H1 (cell line): ENCODE measurements around the gene VPS72. TPM values are rescaled to one million over a fixed set of nuclear protein-coding genes. Genes with fewer than 3 reads are reported as not detected.

Experiments used
- CTCF ChIA-PET: fragments of 300-600 bp; sonication (Branson Sonifier 250); formaldehyde crosslinking; loops from one replicate; lab custom pipeline; 2021; ENCODE audit not compliant: partially characterized antibody; lab: Charles Lee
- POLR2A ChIA-PET: fragments of 300-600 bp; sonication (Branson Sonifier 250); formaldehyde crosslinking; loops from one replicate; lab custom pipeline; 2021; ENCODE audit warnings: inconsistent platforms; ENCODE audit not compliant: partially characterized antibody; lab: Charles Lee
- DNase-seq, 2 experiments: peaks; one replicate each; pipeline versions ENCODE4 v3.0.0 to v3.0.0-alpha.2; 2010 to 2022; ENCODE audit warnings: low spot score in 2 of 2, low read depth in 1 of 2, mixed read lengths in 1 of 2
- FAIRE-seq: peaks from 2 replicates; lab custom pipeline; 2011; peaks lifted over from hg19 to GRCh38; lab: Jason Lieb, UNC
- H2AFZ ChIP-seq: 2 replicates; pipeline ENCODE4 v1.8.1; 2012; ENCODE audit warnings: low read length, inconsistent platforms
- H2AK5ac ChIP-seq: 2 replicates; pipeline ENCODE4 v1.6.1; 2013; ENCODE audit warnings: low read depth, low read length
- H2BK120ac ChIP-seq: replicated peaks from 2 replicates; pipeline ENCODE3; 2013; ENCODE audit warnings: low read depth, low read length, inconsistent platforms
- H2BK12ac ChIP-seq: 2 replicates; pipeline ENCODE4 v1.6.1; 2013; ENCODE audit warnings: low read depth, low read length
- H2BK15ac ChIP-seq: 2 replicates; pipeline ENCODE4 v1.6.1; 2013; ENCODE audit warnings: low read length
- H2BK20ac ChIP-seq: 2 replicates; pipeline ENCODE4 v1.6.1; 2013; ENCODE audit warnings: low read length
- H2BK5ac ChIP-seq: 2 replicates; pipeline ENCODE4 v1.6.1; 2013; ENCODE audit warnings: low read depth, low read length
- H3K14ac ChIP-seq: 2 replicates; pipeline ENCODE4 v1.6.1; 2013; ENCODE audit warnings: inconsistent platforms; ENCODE audit not compliant: insufficient read length
- H3K18ac ChIP-seq: 2 replicates; pipeline ENCODE4 v1.6.1; 2013; ENCODE audit warnings: low read length; ENCODE audit errors: extremely low read depth
- H3K23ac ChIP-seq: 2 replicates; pipeline ENCODE4 v1.6.1; 2013; ENCODE audit warnings: inconsistent platforms; ENCODE audit not compliant: insufficient read length
- H3K23me2 ChIP-seq: 2 replicates; pipeline ENCODE4 v1.6.1; 2013; ENCODE audit warnings: low read depth, low read length
- H3K27ac ChIP-seq: 2 replicates; pipeline ENCODE4 v1.6.1; 2011; ENCODE audit warnings: low read depth, low read length, inconsistent platforms
- H3K27me3 ChIP-seq, 4 experiments: replicated peaks in 1 of 4; 1 replicate in 1 of 4; 2 replicates in 3 of 4; pipeline versions ENCODE4 v1.6.1 to v1.8.1; 2011 to 2013; ENCODE audit warnings: low read length in 3 of 4, mild to moderate bottlenecking in 3 of 4, inconsistent platforms in 2 of 4, mixed read lengths in 2 of 4, moderate library complexity in 1 of 4; ENCODE audit not compliant: control insufficient read depth in 3 of 4, insufficient read depth in 3 of 4; ENCODE audit errors: extremely low read depth in 1 of 4
- H3K36me3 ChIP-seq, 4 experiments: 2 replicates each; pipeline versions ENCODE4 v1.6.1 to v1.8.1; 2011 to 2013; ENCODE audit warnings: mild to moderate bottlenecking in 4 of 4, low read length in 3 of 4, moderate library complexity in 2 of 4, control low read depth in 1 of 4, inconsistent platforms in 1 of 4; ENCODE audit not compliant: insufficient read depth in 4 of 4, control insufficient read depth in 2 of 4
- H3K4ac ChIP-seq: replicated peaks from 2 replicates; pipeline ENCODE3; 2013; ENCODE audit warnings: low read length, low read depth, mixed read lengths, inconsistent platforms; ENCODE audit not compliant: insufficient read length
- H3K4me1 ChIP-seq, 4 experiments: replicated peaks in 1 of 4; 1 replicate in 1 of 4; 2 replicates in 3 of 4; pipeline versions ENCODE4 v1.6.1 to v1.8.1; 2011 to 2013; ENCODE audit warnings: low read length in 3 of 4, inconsistent platforms in 2 of 4, mixed read lengths in 1 of 4; ENCODE audit not compliant: insufficient read depth in 4 of 4, control insufficient read depth in 3 of 4
- H3K4me2 ChIP-seq, 2 experiments: 2 replicates each; pipeline versions ENCODE4 v1.6.1 to v1.8.1; 2011 to 2013; ENCODE audit warnings: low read depth in 2 of 2, low read length in 2 of 2, control low read depth in 1 of 2, inconsistent platforms in 1 of 2, mild to moderate bottlenecking in 1 of 2; ENCODE audit not compliant: insufficient read depth in 1 of 2
- H3K4me3 ChIP-seq, 4 experiments: fragments of 200-600, 300-600 bp in 1 of 4; sonication (generic), shearing (Covaris generic), sonication (Bioruptor Twin) in 1 of 4; 2 replicates each; pipeline versions ENCODE4 v1.5.1 to v1.8.1; 2011 to 2016; ENCODE audit warnings: low read length in 4 of 4, low read depth in 3 of 4, control low read depth in 2 of 4, inconsistent platforms in 2 of 4, mild to moderate bottlenecking in 2 of 4, mixed read lengths in 1 of 4, moderate library complexity in 1 of 4; ENCODE audit not compliant: insufficient read depth in 2 of 4; ENCODE audit errors: extremely low read depth in 1 of 4
- H3K56ac ChIP-seq: replicated peaks from 2 replicates; pipeline ENCODE3; 2013; ENCODE audit warnings: low read depth, mild to moderate bottlenecking, mixed read lengths, low read length, inconsistent platforms; ENCODE audit not compliant: insufficient read length
- H3K79me1 ChIP-seq: 2 replicates; pipeline ENCODE4 v1.6.1; 2013; ENCODE audit warnings: low read depth, low read length, control low read depth
- H3K79me2 ChIP-seq, 2 experiments: 2 replicates each; pipeline versions ENCODE4 v1.6.1 to v1.8.1; 2012 to 2013; ENCODE audit warnings: low read length in 2 of 2, mild to moderate bottlenecking in 2 of 2, inconsistent platforms in 1 of 2; ENCODE audit not compliant: insufficient read depth in 2 of 2, control insufficient read depth in 1 of 2
- H3K9ac ChIP-seq, 4 experiments: replicated peaks in 1 of 4; 1 replicate in 1 of 4; 2 replicates in 3 of 4; pipeline versions ENCODE4 v1.6.1 to v1.8.1; 2011 to 2013; ENCODE audit warnings: low read depth in 3 of 4, low read length in 3 of 4, control low read depth in 2 of 4, mild to moderate bottlenecking in 2 of 4, moderate library complexity in 2 of 4, inconsistent platforms in 1 of 4; ENCODE audit errors: extremely low read depth in 1 of 4
- H3K9me3 ChIP-seq, 2 experiments: 2 replicates each; pipeline versions ENCODE4 v1.6.1 to v1.8.1; 2012 to 2013; ENCODE audit warnings: mild to moderate bottlenecking in 2 of 2, moderate library complexity in 2 of 2, control low read depth in 1 of 2, inconsistent platforms in 1 of 2, low read depth in 1 of 2, low read length in 1 of 2, mixed read lengths in 1 of 2; ENCODE audit not compliant: insufficient read depth in 2 of 2
- H4K20me1 ChIP-seq, 2 experiments: replicated peaks in 1 of 2; 2 replicates each; pipeline versions ENCODE3 to v1.8.1; 2011 to 2013; ENCODE audit warnings: inconsistent platforms in 2 of 2, low read length in 2 of 2, mild to moderate bottlenecking in 1 of 2; ENCODE audit not compliant: insufficient read depth in 2 of 2, control insufficient read depth in 1 of 2
- H4K5ac ChIP-seq: 2 replicates; pipeline ENCODE4 v1.6.1; 2013; ENCODE audit warnings: low read length, low read depth, mixed read lengths, inconsistent platforms; ENCODE audit not compliant: insufficient read length
- H4K8ac ChIP-seq: 2 replicates; pipeline ENCODE4 v1.8.0; 2013; ENCODE audit warnings: mild to moderate bottlenecking, moderate library complexity, low read length, inconsistent platforms; ENCODE audit not compliant: insufficient read depth; ENCODE audit errors: extremely low read depth
- H4K91ac ChIP-seq: replicated peaks from 2 replicates; pipeline ENCODE3; 2013; ENCODE audit warnings: low read length, mixed read lengths, inconsistent platforms; ENCODE audit not compliant: insufficient read length
- ASH2L ChIP-seq: fragments of 200-600, 300-600 bp; sonication (generic); IDR thresholded peaks from one replicate; pipeline ENCODE4 v1.7.1; 2017; ENCODE audit warnings: low read length
- FOSL1 ChIP-seq: IDR thresholded peaks from 2 replicates; pipeline ENCODE4 v1.6.1; 2011; ENCODE audit warnings: mild to moderate bottlenecking, low read depth, low read length, moderate library complexity; ENCODE audit not compliant: insufficient read depth
- GABPA ChIP-seq: IDR thresholded peaks from 2 replicates; pipeline ENCODE4 v1.6.1; 2011; ENCODE audit warnings: mild to moderate bottlenecking, low read length, moderate library complexity, borderline replicate concordance; ENCODE audit not compliant: insufficient read depth
- HDAC2 ChIP-seq, 2 experiments: fragments of 300-600 bp in 1 of 2; sonication (generic) in 1 of 2; IDR thresholded peaks; 2 replicates each; pipeline ENCODE4 v1.6.1; 2011 to 2012; ENCODE audit warnings: low read depth in 2 of 2, low read length in 2 of 2, mild to moderate bottlenecking in 2 of 2, moderate library complexity in 2 of 2, borderline replicate concordance in 1 of 2, inconsistent platforms in 1 of 2
- POLR2AphosphoS5 ChIP-seq: IDR thresholded peaks from 2 replicates; pipeline ENCODE4 v1.6.1; 2011; ENCODE audit warnings: low read depth, low read length
- SAP30 ChIP-seq: fragments of 300-600 bp; sonication (generic); IDR thresholded peaks from 2 replicates; pipeline ENCODE4 v1.7.1; 2012; ENCODE audit warnings: low read length, moderate library complexity, mild to moderate bottlenecking, inconsistent platforms; ENCODE audit not compliant: insufficient read depth, insufficient replicate concordance
- TAF1 ChIP-seq: IDR thresholded peaks from 2 replicates; pipeline ENCODE4 v1.6.1; 2011; ENCODE audit warnings: mild to moderate bottlenecking, low read depth, low read length
- WGBS, 2 experiments: shearing (Covaris generic) in 1 of 2; methylation state at CpG; one replicate each; pipeline versions ENCODE4 v1.1.6 to v1.1.7; 2013 to 2015; ENCODE audit warnings: low lambda C conversion rate in 2 of 2, mixed read lengths in 2 of 2, inconsistent platforms in 1 of 2, low coverage in 1 of 2, missing lambda C conversion rate in 1 of 2; ENCODE audit not compliant: insufficient replicate concordance in 2 of 2, insufficient coverage in 1 of 2, insufficient read length in 1 of 2; ENCODE audit errors: extremely low coverage in 1 of 2, missing lambda C conversion rate in 1 of 2; 5-methylcytosine and 5-hydroxymethylcytosine counted together
- polyA plus RNA-seq, 7 experiments: library from polyadenylated mRNA; depleted of rRNA in 3 of 7; stranded (reverse) in 5 of 7; unstranded in 2 of 7; fragments of >200 nt in 5 of 7; fragments of 200-250 nt in 2 of 7; gene quantifications; 1 replicate in 5 of 7; 2 replicates in 1 of 7; 4 replicates in 1 of 7; pipeline versions ENCODE4 v1.2.1 to v1.2.3, GENCODE V29; 2011 to 2013; ENCODE audit warnings: missing spikeins in 2 of 7, mixed read lengths in 2 of 7
- total RNA-seq: library from RNA; stranded (reverse); fragmentation: NEBNext Ultra II Directional; extraction: Animal tissue kit (Norgen Biotek cat#: 25700); gene quantifications from 2 replicates; pipeline ENCODE4 v1.2.1, GENCODE V29; 2021
- TF ChIP-seq, protein P1 (sequence below), 3 experiments: IDR thresholded peaks; 1 replicate in 2 of 3; 2 replicates in 1 of 3; pipeline versions ENCODE4 v1.5.1 to v1.6.1; 2011; ENCODE audit warnings: low read length in 3 of 3, mild to moderate bottlenecking in 3 of 3, inconsistent platforms in 2 of 3, low read depth in 1 of 3, moderate library complexity in 1 of 3; ENCODE audit not compliant: insufficient read depth in 1 of 3; ENCODE audit errors: control extremely low read depth in 1 of 3
- TF ChIP-seq, protein P2 (sequence below): IDR thresholded peaks from 2 replicates; pipeline ENCODE4 v1.6.1; 2012; ENCODE audit warnings: inconsistent platforms

The VPS72 gene
- total and polyA plus RNA-seq, 2 of the 8 experiments (the other 6 are each of a cell fraction or from before 2014, with no cell fraction given), result 86.6 to 121 TPM

DNA sequence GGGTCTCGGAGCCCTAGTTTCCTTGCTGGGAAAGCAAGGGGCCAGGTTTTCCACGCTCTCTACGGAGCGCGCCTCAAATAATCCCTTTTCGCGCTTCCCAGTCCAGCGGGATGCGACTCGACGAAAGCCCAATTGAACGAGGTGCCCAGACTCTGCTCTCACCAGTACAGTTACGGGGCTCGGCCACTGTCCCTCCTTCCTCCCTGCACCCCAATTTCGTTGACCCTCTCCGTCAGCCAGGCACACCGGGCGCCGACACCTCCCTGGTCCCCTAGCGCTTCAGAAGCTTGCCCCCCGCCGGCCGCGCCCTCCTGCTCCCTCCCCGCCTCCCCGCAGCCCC lies 44.0 kb downstream of the VPS72 start:
- Histone ChIP-seq H3K9ac (peak overlapping the region in 3 of 4 experiments; percentile 54 to 63 (median 59); a peak in 6 of 7 replicates), H3K27ac (no peak overlapping the region), H3K4me3 (peak overlapping the region; percentile 81 to 88 (median 85)), H3K56ac (no peak overlapping the region), H3K18ac (0 out of 2 replicates have a peak overlapping the region, but pooled peaks have one; percentile 39), H3K27me3 (peaks cover 0 to 17% (median 8%) of the 10 kb centered on the region in 4 experiments; a peak in 5 of 7 replicates), H3K79me2 (no peaks in the 10 kb centered on the region), H4K5ac (no peak overlapping the region), H3K4ac (peak overlapping the region; percentile 72), H2BK5ac (no peak overlapping the region), H2BK20ac (no peak overlapping the region), H3K14ac (no peak overlapping the region), H2BK120ac (no peak overlapping the region), H3K23me2 (peaks cover 16% of the 10 kb centered on the region), H2BK15ac (0 out of 2 replicates have a peak overlapping the region, but pooled peaks have one; percentile 49), H2AK5ac (no peak overlapping the region), H3K23ac (no peak overlapping the region), H2AFZ (peak overlapping the region; percentile 38; the same call in 1 of the 2 replicates), H3K36me3 (no peaks in the 10 kb centered on the region), H3K79me1 (peaks cover 5% of the 10 kb centered on the region; the same call in 1 of the 2 replicates), H3K4me1 (peaks cover 15 to 31% (median 21%) of the 10 kb centered on the region in 4 experiments), H4K20me1 (no peaks in the 10 kb centered on the region), H4K8ac (peak overlapping the region; percentile 36; the same call in 1 of the 2 replicates), H3K9me3 (no peaks in the 10 kb centered on the region), H4K91ac (peak overlapping the region; percentile 63), H2BK12ac (no peak overlapping the region), H3K4me2 (peak overlapping the region; percentile 98 to 100)
- FAIRE-seq, result no peak
- POLR2A ChIA-PET, result interaction anchor here (1.1 to 10.7 kb wide), 4 partner anchors 10 to 107 kb away, joined by 3 to 124 read pairs (median 5); partner anchors contain the start of gene TNFAIP8L2
- DNase-seq, result no peak
- CTCF ChIA-PET, result interaction anchor here (1.6 to 4.7 kb wide), 3 partner anchors 11 to 118 kb away, joined by 4 to 54 read pairs (median 12); no protein-coding TSS in a partner anchor
- 4% methylated on average over 15 of the region's 26 CpGs; no CpG with 5 or more reads in 1 of the 2 experiments for WGBS, 2 experiments
- TF ChIP-seq POLR2AphosphoS5 (no peak), GABPA (no peak), SAP30 (peak; percentile 19), ASH2L (no peak), HDAC2 (IDR thresholded peaks at IDR 0.05; ENCODE audit: borderline replicate concordance in 1 of 2, low read depth in 2 of 2, low read length in 2 of 2) (no peak), TAF1 (no peak), FOSL1 (no peak)
- TF ChIP-seq, protein P1, sequence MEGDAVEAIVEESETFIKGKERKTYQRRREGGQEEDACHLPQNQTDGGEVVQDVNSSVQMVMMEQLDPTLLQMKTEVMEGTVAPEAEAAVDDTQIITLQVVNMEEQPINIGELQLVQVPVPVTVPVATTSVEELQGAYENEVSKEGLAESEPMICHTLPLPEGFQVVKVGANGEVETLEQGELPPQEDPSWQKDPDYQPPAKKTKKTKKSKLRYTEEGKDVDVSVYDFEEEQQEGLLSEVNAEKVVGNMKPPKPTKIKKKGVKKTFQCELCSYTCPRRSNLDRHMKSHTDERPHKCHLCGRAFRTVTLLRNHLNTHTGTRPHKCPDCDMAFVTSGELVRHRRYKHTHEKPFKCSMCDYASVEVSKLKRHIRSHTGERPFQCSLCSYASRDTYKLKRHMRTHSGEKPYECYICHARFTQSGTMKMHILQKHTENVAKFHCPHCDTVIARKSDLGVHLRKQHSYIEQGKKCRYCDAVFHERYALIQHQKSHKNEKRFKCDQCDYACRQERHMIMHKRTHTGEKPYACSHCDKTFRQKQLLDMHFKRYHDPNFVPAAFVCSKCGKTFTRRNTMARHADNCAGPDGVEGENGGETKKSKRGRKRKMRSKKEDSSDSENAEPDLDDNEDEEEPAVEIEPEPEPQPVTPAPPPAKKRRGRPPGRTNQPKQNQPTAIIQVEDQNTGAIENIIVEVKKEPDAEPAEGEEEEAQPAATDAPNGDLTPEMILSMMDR (IDR thresholded peaks at IDR 0.05; ENCODE audit: control extremely low read depth in 1 of 3, insufficient read depth in 1 of 3, low read depth in 1 of 3, low read length in 3 of 3), result no peak
- TF ChIP-seq, protein P2, sequence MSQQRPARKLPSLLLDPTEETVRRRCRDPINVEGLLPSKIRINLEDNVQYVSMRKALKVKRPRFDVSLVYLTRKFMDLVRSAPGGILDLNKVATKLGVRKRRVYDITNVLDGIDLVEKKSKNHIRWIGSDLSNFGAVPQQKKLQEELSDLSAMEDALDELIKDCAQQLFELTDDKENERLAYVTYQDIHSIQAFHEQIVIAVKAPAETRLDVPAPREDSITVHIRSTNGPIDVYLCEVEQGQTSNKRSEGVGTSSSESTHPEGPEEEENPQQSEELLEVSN, result peak; percentile 1; the same call in 1 of the 2 replicates
